GM12801 (cell line): Measurements from ENCODE around the gene GRAMD1A.

Source experiments
- TF ChIP-seq, protein P1 (sequence below): IDR thresholded peaks from one replicate; pipeline ENCODE4 v1.5.1; 2011; ENCODE audit warnings: control low read depth; ENCODE audit not compliant: insufficient read length; ENCODE audit errors: extremely low read depth

The GRAMD1A gene

DNA sequence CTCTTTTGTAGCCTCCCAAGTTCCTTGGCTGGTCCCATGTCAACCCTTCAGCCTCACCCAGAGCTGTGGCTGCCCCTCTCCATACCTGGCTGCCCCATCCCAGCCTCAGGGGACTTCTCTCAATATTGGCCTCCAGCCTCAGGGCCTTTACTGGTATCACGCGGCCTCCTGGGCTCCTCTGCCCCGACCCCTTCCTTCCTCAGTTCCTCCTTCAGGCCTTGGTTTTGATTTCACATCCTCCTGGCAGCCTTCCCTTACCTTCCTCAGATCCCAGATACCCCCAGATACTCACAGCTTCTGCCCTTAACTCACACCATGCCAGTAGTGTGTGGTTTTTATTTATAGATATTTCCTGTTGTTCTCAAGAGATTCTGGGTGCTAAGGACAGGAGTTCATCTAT, 17.4 kb downstream of the GRAMD1A start:
- TF ChIP-seq, protein P1, sequence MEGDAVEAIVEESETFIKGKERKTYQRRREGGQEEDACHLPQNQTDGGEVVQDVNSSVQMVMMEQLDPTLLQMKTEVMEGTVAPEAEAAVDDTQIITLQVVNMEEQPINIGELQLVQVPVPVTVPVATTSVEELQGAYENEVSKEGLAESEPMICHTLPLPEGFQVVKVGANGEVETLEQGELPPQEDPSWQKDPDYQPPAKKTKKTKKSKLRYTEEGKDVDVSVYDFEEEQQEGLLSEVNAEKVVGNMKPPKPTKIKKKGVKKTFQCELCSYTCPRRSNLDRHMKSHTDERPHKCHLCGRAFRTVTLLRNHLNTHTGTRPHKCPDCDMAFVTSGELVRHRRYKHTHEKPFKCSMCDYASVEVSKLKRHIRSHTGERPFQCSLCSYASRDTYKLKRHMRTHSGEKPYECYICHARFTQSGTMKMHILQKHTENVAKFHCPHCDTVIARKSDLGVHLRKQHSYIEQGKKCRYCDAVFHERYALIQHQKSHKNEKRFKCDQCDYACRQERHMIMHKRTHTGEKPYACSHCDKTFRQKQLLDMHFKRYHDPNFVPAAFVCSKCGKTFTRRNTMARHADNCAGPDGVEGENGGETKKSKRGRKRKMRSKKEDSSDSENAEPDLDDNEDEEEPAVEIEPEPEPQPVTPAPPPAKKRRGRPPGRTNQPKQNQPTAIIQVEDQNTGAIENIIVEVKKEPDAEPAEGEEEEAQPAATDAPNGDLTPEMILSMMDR = no peak

DNA sequence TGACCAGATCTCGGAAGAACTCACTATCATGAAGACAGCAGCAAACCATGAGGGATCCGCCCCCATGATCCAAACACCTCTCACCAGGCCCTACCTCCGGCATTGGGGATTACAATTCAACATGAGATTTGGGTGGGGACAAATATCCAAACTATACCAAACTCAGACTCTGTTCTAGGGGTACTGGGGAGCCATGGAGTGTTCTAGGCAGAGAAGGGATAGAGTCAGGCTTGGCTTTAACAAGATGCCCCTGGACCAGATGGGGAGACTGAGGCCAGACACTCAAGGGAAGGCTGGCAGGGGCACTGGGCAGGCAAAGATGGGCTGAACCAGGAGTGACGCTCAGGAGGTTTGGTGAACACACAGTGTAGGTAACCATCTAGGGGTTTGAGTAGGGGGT, 18.3 kb downstream of the GRAMD1A start:
- TF ChIP-seq, protein P1 = no peak

DNA sequence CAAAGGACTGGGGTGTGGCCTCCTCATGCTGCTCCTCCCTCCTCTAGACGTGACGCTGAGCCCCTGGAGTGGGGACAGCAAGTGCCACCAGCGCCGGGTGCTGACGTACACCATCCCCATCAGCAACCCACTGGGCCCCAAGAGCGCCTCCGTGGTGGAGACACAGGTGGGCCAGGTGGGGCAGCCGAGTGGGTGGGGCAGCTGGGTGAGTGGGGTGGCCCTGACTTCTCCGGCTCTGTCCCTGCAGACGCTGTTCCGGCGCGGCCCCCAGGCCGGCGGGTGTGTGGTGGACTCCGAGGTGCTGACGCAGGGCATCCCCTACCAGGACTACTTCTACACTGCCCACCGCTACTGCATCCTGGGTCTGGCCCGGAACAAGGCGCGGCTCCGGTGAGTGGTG, 19.0 kb downstream of the GRAMD1A start:
- TF ChIP-seq, protein P1 = no peak

DNA sequence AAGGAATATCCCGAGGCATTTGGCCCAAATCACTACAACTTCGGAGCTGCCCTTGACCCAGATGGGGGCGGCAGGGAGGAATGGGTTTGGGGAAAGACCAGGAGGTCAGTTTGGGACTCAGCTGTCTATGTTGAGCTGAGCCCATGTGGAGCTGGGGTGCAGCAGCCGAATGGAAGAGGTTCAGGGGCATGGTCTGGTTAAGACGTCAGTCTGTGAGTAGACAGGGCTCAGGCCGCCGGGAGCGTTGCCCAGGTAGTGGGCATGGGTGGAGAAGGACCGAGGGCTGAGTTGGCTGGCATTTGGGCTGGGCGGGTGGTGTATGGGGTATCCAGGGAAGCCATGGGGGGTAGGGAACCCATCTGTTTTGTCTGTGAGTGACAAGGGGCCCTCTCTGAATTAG, 20.9 kb downstream of the GRAMD1A start:
- TF ChIP-seq, protein P1 = no peak

DNA sequence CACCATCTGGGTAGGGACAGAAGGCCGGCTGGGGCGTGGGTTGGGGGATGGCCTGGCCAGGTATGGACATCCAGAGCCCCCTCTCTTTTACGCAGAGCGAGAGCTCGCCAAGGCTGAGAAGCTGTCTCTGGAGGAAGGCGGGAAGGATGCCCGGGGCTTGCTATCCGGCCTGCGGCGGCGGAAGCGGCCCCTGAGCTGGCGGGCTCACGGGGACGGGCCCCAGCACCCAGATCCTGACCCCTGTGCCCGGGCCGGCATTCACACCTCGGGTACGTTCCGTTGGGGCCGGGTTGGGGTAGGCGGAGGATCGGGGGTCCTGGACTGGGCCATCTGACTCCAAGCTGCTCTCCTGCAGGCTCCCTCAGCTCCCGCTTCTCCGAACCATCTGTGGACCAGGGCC, 21.5 kb downstream of the GRAMD1A start:
- TF ChIP-seq, protein P1 = no peak

DNA sequence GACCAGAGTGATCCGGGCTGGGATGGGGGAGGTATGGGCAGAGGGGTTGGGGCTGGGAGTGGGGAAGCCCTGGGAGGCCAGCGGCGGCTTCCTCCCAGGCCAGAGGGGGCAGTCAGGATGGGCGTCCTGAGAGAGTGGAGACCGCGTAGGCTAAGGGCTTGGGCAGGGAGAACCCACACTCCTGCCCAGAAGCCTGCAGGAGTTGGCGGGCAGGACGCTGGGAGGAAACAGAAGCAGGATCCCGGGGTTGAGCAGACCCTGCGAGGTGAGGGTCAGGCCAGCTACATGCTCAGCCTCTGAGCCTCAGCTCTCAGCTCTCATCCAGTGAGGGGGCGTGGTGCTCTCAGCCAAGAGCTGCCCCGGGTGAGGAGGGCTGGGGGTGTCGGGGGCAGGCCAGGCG, 22.3 kb downstream of the GRAMD1A start:
- TF ChIP-seq, protein P1 = no peak

DNA sequence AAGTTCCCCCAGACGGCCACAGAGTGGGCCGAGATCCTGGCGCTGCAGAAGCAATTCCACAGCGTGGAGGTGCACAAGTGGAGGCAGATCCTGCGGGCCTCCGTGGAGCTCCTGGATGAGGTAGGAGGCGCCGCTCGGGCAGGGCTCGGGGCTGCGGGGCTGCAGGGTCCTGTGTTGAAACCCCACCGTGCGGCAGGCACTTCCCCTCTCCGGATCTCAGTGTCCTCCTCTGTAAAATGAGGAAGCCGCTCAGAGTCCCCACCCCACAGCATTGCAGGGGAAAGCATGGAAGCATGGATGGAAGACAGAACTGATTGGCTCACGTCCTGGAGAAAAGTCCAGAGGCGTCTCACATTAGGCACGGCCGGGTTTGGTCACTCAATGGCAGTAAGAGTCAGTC, 23.3 kb downstream of the GRAMD1A start:
- TF ChIP-seq, protein P1 = no peak

DNA sequence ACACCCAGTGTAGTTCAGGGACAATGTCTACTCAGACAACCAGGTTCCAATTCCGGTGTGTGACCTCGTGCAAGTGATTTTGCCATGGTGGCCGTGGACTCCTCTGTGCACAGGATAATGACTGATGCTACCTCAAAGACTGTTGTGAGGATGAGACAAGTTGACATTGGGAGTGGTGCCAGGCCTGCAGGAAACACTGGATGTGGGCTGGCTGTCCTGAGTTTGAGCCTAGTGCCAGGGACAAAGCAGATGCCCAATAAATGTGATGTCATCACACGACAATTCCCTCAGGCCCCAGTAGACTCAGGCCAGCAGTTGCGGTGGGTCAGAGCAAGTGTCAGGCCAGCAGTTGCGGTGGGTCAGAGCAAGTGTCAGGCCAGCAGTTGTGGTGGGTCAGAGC, 24.0 kb downstream of the GRAMD1A start:
- TF ChIP-seq, protein P1 = no peak
